Measurements from ENCODE around the gene RNF227. TPM values are rescaled to one million over a fixed set of nuclear protein-coding genes. Genes with fewer than 3 reads are reported as not detected.

The RNF227 gene
- total RNA-seq, 1 donor from 2014 or later, result 2.6 TPM

- peak; percentile 94 for DNase-seq (ENCODE audit: low spot score)
Measured at GRCh38 chr17:7889166-7889955, 26.7 kb downstream of the RNF227 start.

GRCh38 chr17:7888184-7888920 lies 27.7 kb downstream of the RNF227 start, which contains the start of gene CHD3:
Gene CHD3 (plus strand): TSS chr17:7888789. CDS start chr17:7889001, 212 bp downstream.
- peak; percentile 85 for DNase-seq (ENCODE audit: low spot score)

- peak; percentile 98 for DNase-seq (ENCODE audit: low spot score)
Measured at GRCh38 chr17:7887482-7888183, 28.5 kb downstream of the RNF227 start.

GRCh38 chr17:7887038-7887481 lies 29.0 kb downstream of the RNF227 start:
- no peak for DNase-seq (ENCODE audit: low spot score)

GRCh38 chr17:7886227-7887037 lies 29.7 kb downstream of the RNF227 start:
- peak; percentile 60 for DNase-seq (ENCODE audit: low spot score)

- peak; percentile 49 for DNase-seq (ENCODE audit: low spot score)
Measured at GRCh38 chr17:7885367-7886226, 30.5 kb downstream of the RNF227 start.

- peak; percentile 25 for DNase-seq (ENCODE audit: low spot score)
Measured at GRCh38 chr17:7884581-7885366, 31.3 kb downstream of the RNF227 start.

GRCh38 chr17:7883781-7884386 lies 32.2 kb downstream of the RNF227 start:
- peak; percentile 72 for DNase-seq (ENCODE audit: low spot score)

- DNase-seq (ENCODE audit: low spot score), result no peak
Measured at GRCh38 chr17:7882629-7883028, 33.5 kb downstream of the RNF227 start.

GRCh38 chr17:7882068-7882467 lies 34.0 kb downstream of the RNF227 start:
- DNase-seq (ENCODE audit: low spot score), result peak; percentile 23

- DNase-seq (ENCODE audit: low spot score), result peak; percentile 69
Measured at GRCh38 chr17:7881276-7882054, 34.6 kb downstream of the RNF227 start.

GRCh38 chr17:7880076-7880868 lies 35.8 kb downstream of the RNF227 start:
- no peak for DNase-seq (ENCODE audit: low spot score)

GRCh38 chr17:7878234-7878633 lies 37.9 kb downstream of the RNF227 start:
- no peak for DNase-seq (ENCODE audit: low spot score)

GRCh38 chr17:7875804-7876370 lies 40.2 kb downstream of the RNF227 start:
- DNase-seq (ENCODE audit: low spot score), result no peak

GRCh38 chr17:7873051-7873450 lies 43.0 kb downstream of the RNF227 start:
- DNase-seq (ENCODE audit: low spot score), result peak; percentile 73

- DNase-seq (ENCODE audit: low spot score), result no peak
Measured at GRCh38 chr17:7867881-7868329, 48.2 kb downstream of the RNF227 start.

Measured in umbilical cord (tissue), 2 donors.